Pancreas (tissue), 10 donors: ENCODE measurements around the gene RARRES2. TPM values are rescaled to one million over a fixed set of nuclear protein-coding genes. Genes with fewer than 3 reads are reported as not detected.

Source experiments
- ATAC-seq, 4 donors: fragments of 200-7000 bp; cut with Tn5 transposase; one replicate each; pipeline versions ENCODE4 v1.8.0 to v1.9.1; 2020; ENCODE audit warnings: mild to moderate bottlenecking in 4 of 4, moderate library complexity in 4 of 4
- DNase-seq, 6 donors: peaks; one replicate each; pipeline ENCODE4 v3.0.0-alpha.2; 2020
- FAIRE-seq: peaks from 2 replicates; lab custom pipeline; 2012; peaks lifted over from hg19 to GRCh38; lab: Jason Lieb, UNC
- H3K27ac ChIP-seq, 4 donors: fragments of 200-600 bp; sonication (generic); 1 replicate in 3 of 4; 2 replicates in 1 of 4; pipeline versions ENCODE4 v1.5.0 to v1.8.0; 2020
- H3K27me3 ChIP-seq, 4 donors: fragments of 200-600 bp; one replicate each; pipeline ENCODE4 v1.8.0; 2021
- H3K36me3 ChIP-seq, 3 donors: fragments of 200-600 bp; sonication (generic) in 1 of 3; one replicate each; pipeline versions ENCODE4 v1.5.0 to v1.8.0; 2020 to 2021
- H3K4me1 ChIP-seq, 3 donors: fragments of 200-600 bp; one replicate each; pipeline ENCODE4 v1.8.0; 2021
- H3K4me3 ChIP-seq, 4 donors: fragments of 200-600 bp; sonication (generic) in 2 of 4; one replicate each; pipeline versions ENCODE4 v1.5.0 to v1.8.0; 2020 to 2021
- H3K9me3 ChIP-seq, 4 donors: fragments of 200-600 bp; one replicate each; pipeline ENCODE4 v1.8.0; 2021
- CTCF ChIP-seq, 4 donors: fragments of 200-600 bp; sonication (generic) in 3 of 4; IDR thresholded peaks; one replicate each; pipeline versions ENCODE4 v1.5.0 to v1.8.0; 2021; ENCODE audit warnings: antibody characterized with exemption in 4 of 4
- WGBS, 2 donors: extraction: QIAGEN DNeasy Blood & Tissue Kit; methylation state at CpG; one replicate each; pipeline ENCODE4 v1.1.7; 2013; 5-methylcytosine and 5-hydroxymethylcytosine counted together
- intact Hi-C, 3 donors: fragments of 100-400 bp; cut with DNase I; formaldehyde crosslinking; loops; one replicate each; pipeline versions ENCODE4 v1.11.1 to v1.14.2; 2022
- polyA plus RNA-seq, 2 donors: library from polyadenylated mRNA; stranded (reverse); fragments of 200-250 nt; gene quantifications; one replicate each; pipeline ENCODE4 v1.2.3, GENCODE V29; 2013
- total RNA-seq, 6 donors: library from RNA; stranded (reverse); fragmentation: NEBNext Ultra II Directional in 4 of 6; extraction: Animal tissue kit (Norgen Biotek cat#: 25700) in 4 of 6; gene quantifications; one replicate each; pipeline versions ENCODE4 v1.2.1 to v1.2.4, GENCODE V29; 2021 to 2023
- donor health status: healthy with polysubstance abuse.
- donor health status: DM: no; HTN: no; CAD: no; lungs with moderate emphysema.
- donor health status: DM: no; HTN: no; CAD: no.
- donor health status: control.
- donor health status: control.
- donor health status: Bipolar disorder and iron deficiency.
- donor health status: DM: yes; HTN: yes; CAD: no.
- donor health status: DM: no; HTN: no; CAD: no.
- donor health status: DM: no; HTN: no; CAD: no.
- donor health status: DM: yes; HTN: yes; CAD: no.

Gene RARRES2
- total and polyA plus RNA-seq, 8 donors, result 125 to 408 (median 236) TPM

- Histone ChIP-seq H3K27me3 (no peaks in the 10 kb centered on the region), H3K4me3 (no peak overlapping the region), H3K4me1 (peaks cover 26 to 34% (median 28%) of the 10 kb centered on the region in 3 donors), H3K9me3 (no peaks in the 10 kb centered on the region), H3K36me3 (no peaks in the 10 kb centered on the region), H3K27ac (no peak overlapping the region)
- DNase-seq (no peak), ATAC-seq (no peak), FAIRE-seq (no peak)
- intact Hi-C loops, result no loop called here
- 93% methylated on average over 18 of the region's 18 CpGs for WGBS, 2 donors
- TF ChIP-seq CTCF (IDR thresholded peaks at IDR 0.05), result no peak
These were observed 8.4 kb downstream of the RARRES2 start for GRCh38 chr7:150332852-150333635.

GRCh38 chr7:150330211-150330885 is 11.1 kb downstream of the RARRES2 start:
- no peak for TF ChIP-seq CTCF (IDR thresholded peaks at IDR 0.05)
- intact Hi-C loops, result no loop called here
- H3K36me3 ChIP-seq, result peaks cover 0 to 7% (median 0%) of the 10 kb centered on the region in 3 donors

GRCh38 chr7:150329331-150330120 is 11.9 kb downstream of the RARRES2 start:
- peaks cover 0 to 10% (median 2%) of the 10 kb centered on the region in 3 donors for H3K4me1 ChIP-seq
- no peak overlapping the region for H3K4me3 ChIP-seq
- DNase-seq, result peak in 5 of 6 donors; percentile 40 to 79 (median 68)
- peaks cover 0 to 7% (median 0%) of the 10 kb centered on the region in 3 donors for H3K36me3 ChIP-seq
- no peaks in the 10 kb centered on the region for H3K9me3 ChIP-seq
- WGBS, 2 donors, result 73 to 77% methylated on average over 20 to 22 of the region's 22 CpGs
- TF ChIP-seq CTCF (IDR thresholded peaks at IDR 0.05), result no peak
- intact Hi-C loops, result no loop called here
- no peak for FAIRE-seq
- no peaks in the 10 kb centered on the region for H3K27me3 ChIP-seq
- peak; percentile 61 to 82 (median 72) for ATAC-seq
- no peak overlapping the region for H3K27ac ChIP-seq

More at GRCh38 chr7:150330211-150330885, 11.1 kb downstream of the RARRES2 start:
- Histone ChIP-seq H3K4me1 (peaks cover 1 to 10% (median 5%) of the 10 kb centered on the region in 3 donors), H3K27ac (no peak overlapping the region), H3K4me3 (no peak overlapping the region), H3K27me3 (no peaks in the 10 kb centered on the region), H3K9me3 (no peaks in the 10 kb centered on the region)
- no peak for FAIRE-seq
- WGBS, 2 donors, result 90 to 91% methylated on average over 19 of the region's 19 CpGs
- ATAC-seq, result no peak
- DNase-seq, result peak in 1 of 6 donors; percentile 67

- Histone ChIP-seq H3K9me3 (no peaks in the 10 kb centered on the region), H3K4me1 (peaks cover 0 to 10% (median 9%) of the 10 kb centered on the region in 3 donors), H3K27me3 (no peaks in the 10 kb centered on the region), H3K36me3 (peaks cover 0 to 7% (median 0%) of the 10 kb centered on the region in 3 donors), H3K4me3 (no peak overlapping the region), H3K27ac (no peak overlapping the region)
- 96 to 97% methylated on average over 3 of the region's 3 CpGs for WGBS, 2 donors
- intact Hi-C loops, result no loop called here
- TF ChIP-seq CTCF (IDR thresholded peaks at IDR 0.05), result no peak
- ATAC-seq, result no peak
- no peak for DNase-seq
- FAIRE-seq, result no peak
These were observed 14.1 kb downstream of the RARRES2 start for GRCh38 chr7:150327308-150327707.
